Panc1 (cell line): ENCODE measurements around the gene ANK3. TPM values are rescaled to one million over a fixed set of nuclear protein-coding genes. Genes with fewer than 3 reads are reported as not detected.

Source experiments
- ATAC-seq: fragments of 200-7000 bp; cut with Tn5 transposase; 2 replicates; pipeline ENCODE4 v1.9.1; 2020; ENCODE audit warnings: mild to moderate bottlenecking, moderate library complexity
- BruUV-seq: library from RNA; stranded (reverse); fragments of 400-500 nt; replicated peaks from 2 replicates; lab custom pipeline; 2021; lab: Mats Ljungman, UMichigan
- CTCF ChIA-PET: fragments of 300-600 bp; sonication (Branson Sonifier 250); formaldehyde crosslinking; loops from one replicate; lab custom pipeline; 2022; ENCODE audit warnings: antibody characterized with exemption; lab: Charles Lee
- POLR2A ChIA-PET: fragments of 300-600 bp; sonication (Branson Sonifier 250); formaldehyde crosslinking; loops from one replicate; lab custom pipeline; 2022; ENCODE audit warnings: antibody characterized with exemption; lab: Charles Lee
- DNase-seq: peaks from one replicate; pipeline ENCODE4 v3.0.0-alpha.2; 2010; ENCODE audit warnings: low read depth, low spot score
- H3K27ac ChIP-seq: 2 replicates; pipeline ENCODE4 v1.5.1; 2011; ENCODE audit warnings: mild to moderate bottlenecking, low read length, inconsistent platforms
- H3K27me3 ChIP-seq: fragments of 200-500 bp; sonication (Bioruptor generic); 2 replicates; pipeline ENCODE4 v1.6.0; 2014; ENCODE audit warnings: low read length, inconsistent platforms; ENCODE audit not compliant: control insufficient read depth, insufficient read depth
- H3K36me3 ChIP-seq: fragments of 200-500 bp; sonication (Bioruptor generic); 2 replicates; pipeline ENCODE4 v1.5.1; 2014; ENCODE audit warnings: inconsistent platforms, mild to moderate bottlenecking, low read length, moderate library complexity; ENCODE audit not compliant: control insufficient read depth, insufficient read depth
- H3K4me1 ChIP-seq: 2 replicates; pipeline ENCODE4 v1.5.1; 2011; ENCODE audit warnings: inconsistent platforms, mild to moderate bottlenecking, low read length, moderate library complexity; ENCODE audit not compliant: control insufficient read depth, insufficient read depth
- H3K4me3 ChIP-seq, 2 experiments: 2 replicates each; pipeline ENCODE4 v1.5.1; 2011 to 2012; ENCODE audit warnings: low read depth in 2 of 2, low read length in 2 of 2, mild to moderate bottlenecking in 2 of 2, inconsistent platforms in 1 of 2, moderate library complexity in 1 of 2
- H3K9me3 ChIP-seq: fragments of 200-500 bp; sonication (Bioruptor generic); 2 replicates; pipeline ENCODE4 v1.5.1; 2014; ENCODE audit warnings: low read depth, mild to moderate bottlenecking, inconsistent platforms, low read length, moderate library complexity; ENCODE audit not compliant: control insufficient read depth, insufficient read depth
- CTCF ChIP-seq: fragments of 450-650 bp; IDR thresholded peaks from 2 replicates; pipeline ENCODE4 v1.5.1; 2017; ENCODE audit warnings: mild to moderate bottlenecking
- POLR2AphosphoS5 ChIP-seq: IDR thresholded peaks from 2 replicates; pipeline ENCODE4 v1.6.1; 2012; ENCODE audit warnings: mild to moderate bottlenecking, low read depth, low read length, moderate library complexity
- REST ChIP-seq, 2 experiments: IDR thresholded peaks; 2 replicates each; pipeline ENCODE4 v1.6.1; 2011 to 2012; ENCODE audit warnings: low read depth in 2 of 2, control low read depth in 1 of 2, low read length in 1 of 2, mild to moderate bottlenecking in 1 of 2, moderate library complexity in 1 of 2; ENCODE audit not compliant: insufficient read depth in 1 of 2
- SIN3A ChIP-seq: IDR thresholded peaks from 2 replicates; pipeline ENCODE4 v1.6.1; 2012; ENCODE audit warnings: low read depth, mild to moderate bottlenecking, low read length, moderate library complexity, borderline replicate concordance; ENCODE audit not compliant: insufficient read depth
- TCF7L2 ChIP-seq: IDR thresholded peaks from 2 replicates; pipeline ENCODE4 v1.6.1; 2011; ENCODE audit warnings: mild to moderate bottlenecking, low read depth, low read length, inconsistent platforms
- in situ Hi-C: cut with HindIII; loops from 2 replicates; pipeline ENCODE4 v1.10.0; 2016; ENCODE audit warnings: low sequenced_read_pairs, low pct_unique_long_range_greater_than_20kb
- intact Hi-C: fragments of 100-400 bp; cut with micrococcal nuclease; formaldehyde crosslinking; loops from one replicate; pipeline ENCODE4 v1.10.0; 2022; ENCODE audit not compliant: unreplicated experiment
- total RNA-seq: library from RNA; stranded (reverse); gene quantifications from one replicate; pipeline ENCODE4 v1.2.1, GENCODE V29; 2021; ENCODE audit not compliant: unreplicated experiment

ANK3 gene
- total RNA-seq, 1 experiment from 2014 or later, result 2.5 TPM

- Histone ChIP-seq H3K36me3 (no peaks in the 10 kb centered on the region), H3K9me3 (no peaks in the 10 kb centered on the region), H3K27me3 (no peaks in the 10 kb centered on the region), H3K27ac (no peak overlapping the region), H3K4me1 (no peaks in the 10 kb centered on the region), H3K4me3 (no peak overlapping the region)
- POLR2A ChIA-PET, result no interaction called here
- ATAC-seq (peak; percentile 81), DNase-seq (peak; percentile 15)
- in situ Hi-C loops, result no loop called here
- CTCF ChIA-PET, result interaction anchor here (0.5 kb wide), 1 partner anchor 991 kb away, joined by 4 read pairs; no protein-coding TSS in a partner anchor
- no TSS peak for BruUV-seq
- intact Hi-C loops, result no loop called here
- TF ChIP-seq SIN3A (no peak), CTCF (peak; percentile 32)
These were observed 151.5 kb downstream of the ANK3 start for GRCh38 chr10:60237977-60238758.

- Histone ChIP-seq H3K27ac (no peak overlapping the region), H3K36me3 (no peaks in the 10 kb centered on the region), H3K4me3 (peak overlapping the region in 1 of 2 experiments; percentile 2; a peak in 1 of 4 replicates), H3K27me3 (no peaks in the 10 kb centered on the region), H3K4me1 (no peaks in the 10 kb centered on the region), H3K9me3 (no peaks in the 10 kb centered on the region)
- DNase-seq (no peak), ATAC-seq (no peak)
- BruUV-seq, result no TSS peak
- ChIA-PET CTCF (interaction anchor here (0.6 kb wide), 1 partner anchor 13 kb away, joined by 3 read pairs; no protein-coding TSS in a partner anchor), POLR2A (no interaction called here)
- intact Hi-C loops, result no loop called here
- in situ Hi-C loops, result no loop called here
- no peak for TF ChIP-seq POLR2AphosphoS5
- no peak for TF ChIP-seq CTCF
- TF ChIP-seq REST (IDR thresholded peaks at IDR 0.05; ENCODE audit: insufficient read depth in 1 of 2, low read depth in 2 of 2, low read length in 1 of 2), result no peak
- no peak for TF ChIP-seq SIN3A
- TF ChIP-seq TCF7L2, result no peak
These were observed 152.7 kb downstream of the ANK3 start for GRCh38 chr10:60236869-60237524.
